Neutrophil (primary cell): ENCODE measurements around the gene TOP3B.

ENCODE experiments used
- H3K27ac ChIP-seq: fragments of 200-600 bp; sonication (generic); 2 replicates; pipeline ENCODE4 v1.5.1; 2016; ENCODE audit warnings: mild to moderate bottlenecking, moderate library complexity
- H3K27me3 ChIP-seq: fragments of 200-600 bp; sonication (generic); 2 replicates; pipeline ENCODE4 v1.6.0; 2016; ENCODE audit warnings: mild to moderate bottlenecking
- H3K36me3 ChIP-seq: fragments of 200-600 bp; sonication (generic); 2 replicates; pipeline ENCODE4 v1.5.1; 2017
- H3K4me1 ChIP-seq, 2 experiments: fragments of 200-600 bp in 1 of 2; sonication (generic) in 1 of 2; 1 replicate in 1 of 2; 2 replicates in 1 of 2; pipeline versions ENCODE4 v1.5.1 to v1.6.1; 2013 to 2016; ENCODE audit warnings: low read depth in 1 of 2, low read length in 1 of 2, mild to moderate bottlenecking in 1 of 2, moderate library complexity in 1 of 2; ENCODE audit not compliant: control insufficient read depth in 1 of 2, insufficient read depth in 1 of 2
- H3K4me3 ChIP-seq, 2 experiments: fragments of 200-600 bp in 1 of 2; sonication (generic) in 1 of 2; 1 replicate in 1 of 2; 2 replicates in 1 of 2; pipeline ENCODE4 v1.5.1; 2013 to 2016; ENCODE audit warnings: low read depth in 1 of 2, low read length in 1 of 2, mild to moderate bottlenecking in 1 of 2, moderate library complexity in 1 of 2
- H3K9me3 ChIP-seq: fragments of 200-600 bp; sonication (generic); 2 replicates; pipeline ENCODE4 v1.5.1; 2016
- TF ChIP-seq, protein P1 (sequence below): fragments of 200-600 bp; sonication (generic); IDR thresholded peaks from 2 replicates; pipeline ENCODE4 v1.5.1; 2016; ENCODE audit warnings: antibody characterized with exemption

The TOP3B gene

DNA sequence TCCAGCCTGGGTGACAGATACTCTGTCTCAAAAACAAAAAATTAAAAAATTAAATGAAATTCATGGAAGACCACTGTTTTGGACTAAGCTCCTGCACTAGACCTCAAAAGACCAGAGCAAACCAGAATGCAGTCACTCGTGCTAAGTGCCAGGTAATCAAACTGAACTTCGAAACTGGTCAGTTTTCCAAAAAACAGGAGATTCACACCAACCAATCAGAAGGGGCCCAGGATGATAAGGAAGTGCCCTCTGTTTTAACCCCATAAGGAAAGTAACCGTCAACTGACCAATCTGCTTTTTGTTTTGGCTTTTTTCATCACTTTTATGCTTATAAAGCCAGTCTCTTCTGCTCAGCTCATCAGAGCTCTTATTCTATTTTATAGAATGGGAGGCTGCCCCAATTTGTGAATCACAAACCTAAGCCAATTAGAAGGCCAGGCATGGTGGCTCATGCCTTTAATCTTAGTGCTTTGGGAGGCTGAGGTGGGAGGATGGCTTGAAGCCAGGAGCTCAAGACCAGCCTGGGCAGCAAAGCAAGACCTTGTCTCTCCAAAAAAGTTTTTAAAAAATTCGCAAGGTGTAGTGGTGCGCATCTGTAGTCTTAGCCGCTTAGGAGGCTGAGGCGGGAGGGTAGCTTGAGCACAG lies 10.1 kb upstream of the TOP3B start:
- Histone ChIP-seq H3K4me3 (no peak overlapping the region), H3K27ac (no peak overlapping the region), H3K27me3 (no peaks in the 10 kb centered on the region), H3K9me3 (no peaks in the 10 kb centered on the region), H3K36me3 (no peaks in the 10 kb centered on the region), H3K4me1 (no peaks in the 10 kb centered on the region)
- TF ChIP-seq, protein P1, sequence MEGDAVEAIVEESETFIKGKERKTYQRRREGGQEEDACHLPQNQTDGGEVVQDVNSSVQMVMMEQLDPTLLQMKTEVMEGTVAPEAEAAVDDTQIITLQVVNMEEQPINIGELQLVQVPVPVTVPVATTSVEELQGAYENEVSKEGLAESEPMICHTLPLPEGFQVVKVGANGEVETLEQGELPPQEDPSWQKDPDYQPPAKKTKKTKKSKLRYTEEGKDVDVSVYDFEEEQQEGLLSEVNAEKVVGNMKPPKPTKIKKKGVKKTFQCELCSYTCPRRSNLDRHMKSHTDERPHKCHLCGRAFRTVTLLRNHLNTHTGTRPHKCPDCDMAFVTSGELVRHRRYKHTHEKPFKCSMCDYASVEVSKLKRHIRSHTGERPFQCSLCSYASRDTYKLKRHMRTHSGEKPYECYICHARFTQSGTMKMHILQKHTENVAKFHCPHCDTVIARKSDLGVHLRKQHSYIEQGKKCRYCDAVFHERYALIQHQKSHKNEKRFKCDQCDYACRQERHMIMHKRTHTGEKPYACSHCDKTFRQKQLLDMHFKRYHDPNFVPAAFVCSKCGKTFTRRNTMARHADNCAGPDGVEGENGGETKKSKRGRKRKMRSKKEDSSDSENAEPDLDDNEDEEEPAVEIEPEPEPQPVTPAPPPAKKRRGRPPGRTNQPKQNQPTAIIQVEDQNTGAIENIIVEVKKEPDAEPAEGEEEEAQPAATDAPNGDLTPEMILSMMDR, result no peak

DNA sequence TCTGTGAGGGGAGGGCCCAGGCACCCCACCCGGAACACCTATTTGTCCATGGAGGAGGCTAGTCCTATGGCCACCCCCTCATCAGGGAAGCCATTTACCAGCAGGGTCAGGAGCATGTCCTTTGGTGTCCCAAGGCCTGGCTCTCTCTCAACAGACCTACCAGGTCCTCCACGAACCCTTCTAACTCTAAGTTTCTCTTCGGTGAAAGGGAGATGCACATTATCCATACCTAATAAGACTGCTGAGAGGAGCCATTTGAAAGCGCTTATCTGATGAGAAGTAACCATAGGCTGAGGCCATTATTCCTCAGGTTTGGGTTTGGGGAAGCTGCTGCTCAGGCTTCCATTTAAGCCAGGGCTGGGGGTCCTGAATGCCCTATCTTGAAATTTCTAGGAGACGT lies 9.2 kb upstream of the TOP3B start:
- TF ChIP-seq, protein P1, result no peak

DNA sequence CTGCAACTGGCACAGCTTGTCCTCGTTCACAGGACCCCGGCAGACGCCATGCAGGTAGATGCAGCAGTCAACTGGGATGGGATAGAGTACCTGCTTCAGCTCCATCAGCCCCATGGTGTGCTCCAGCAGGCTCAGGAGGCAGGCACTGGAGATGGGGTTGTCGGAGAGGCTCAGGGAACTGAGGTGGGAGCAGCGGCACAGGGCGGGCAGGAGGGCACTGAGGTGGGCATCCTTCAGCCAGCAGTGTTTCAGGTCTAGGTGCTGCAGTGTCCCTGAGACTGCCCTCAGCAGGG lies 8.7 kb upstream of the TOP3B start:
- no peaks in the 10 kb centered on the region for H3K36me3 ChIP-seq
- no peak overlapping the region for H3K27ac ChIP-seq
- no peaks in the 10 kb centered on the region for H3K27me3 ChIP-seq
- TF ChIP-seq, protein P1, result no peak
- H3K4me3 ChIP-seq, result no peak overlapping the region
- no peaks in the 10 kb centered on the region for H3K4me1 ChIP-seq
- no peaks in the 10 kb centered on the region for H3K9me3 ChIP-seq

More for the DNA sequence above, 9.2 kb upstream of the TOP3B start:
- H3K36me3 ChIP-seq, result no peaks in the 10 kb centered on the region
- H3K9me3 ChIP-seq, result no peaks in the 10 kb centered on the region
- no peaks in the 10 kb centered on the region for H3K4me1 ChIP-seq
- no peak overlapping the region for H3K4me3 ChIP-seq
- H3K27me3 ChIP-seq, result no peaks in the 10 kb centered on the region
- H3K27ac ChIP-seq, result no peak overlapping the region

DNA sequence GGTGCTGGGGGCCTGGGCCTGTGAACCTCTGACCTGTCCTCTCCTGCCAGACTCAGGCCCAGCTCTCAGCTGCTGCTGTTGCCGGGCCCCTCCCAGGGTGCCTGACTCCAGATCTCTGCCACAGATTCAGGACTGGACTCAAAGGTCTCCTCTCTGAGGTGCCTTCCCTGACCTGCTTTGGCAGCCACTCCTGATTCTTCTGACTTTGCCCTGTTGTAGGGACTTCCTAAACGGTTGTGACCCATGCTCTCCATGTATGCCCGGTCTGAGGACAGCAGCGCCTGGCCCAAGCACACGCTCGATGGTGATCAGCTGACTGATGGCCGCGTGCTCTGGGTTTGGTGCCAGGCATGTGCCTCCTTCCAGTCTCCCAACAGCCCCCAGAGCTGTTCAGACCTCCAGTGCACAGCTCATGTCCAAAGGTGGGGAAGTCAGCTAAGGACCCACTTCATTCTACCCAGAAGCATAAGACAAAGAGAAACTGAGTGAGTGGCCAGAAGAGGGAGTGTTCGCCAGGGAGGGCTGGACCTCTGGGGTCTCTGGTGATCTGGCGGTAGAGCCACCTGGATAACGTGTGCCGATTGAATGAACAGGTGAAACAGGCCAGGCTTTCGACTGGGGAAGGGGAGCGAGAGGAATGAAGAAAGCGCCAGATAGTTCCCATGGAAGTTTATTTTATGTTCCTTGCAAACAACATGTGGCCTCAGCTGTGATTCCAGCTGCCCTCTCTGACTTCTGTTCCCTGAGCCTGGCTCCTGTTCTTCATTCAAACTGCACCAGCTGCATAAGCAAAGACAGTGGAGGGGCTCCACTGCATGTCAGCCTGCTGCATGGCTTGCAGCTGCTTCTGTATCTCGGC lies 8.1 kb upstream of the TOP3B start:
- Histone ChIP-seq H3K4me3 (no peak overlapping the region), H3K27me3 (no peaks in the 10 kb centered on the region), H3K27ac (no peak overlapping the region), H3K36me3 (no peaks in the 10 kb centered on the region), H3K4me1 (no peaks in the 10 kb centered on the region), H3K9me3 (no peaks in the 10 kb centered on the region)
- TF ChIP-seq, protein P1, result no peak

DNA sequence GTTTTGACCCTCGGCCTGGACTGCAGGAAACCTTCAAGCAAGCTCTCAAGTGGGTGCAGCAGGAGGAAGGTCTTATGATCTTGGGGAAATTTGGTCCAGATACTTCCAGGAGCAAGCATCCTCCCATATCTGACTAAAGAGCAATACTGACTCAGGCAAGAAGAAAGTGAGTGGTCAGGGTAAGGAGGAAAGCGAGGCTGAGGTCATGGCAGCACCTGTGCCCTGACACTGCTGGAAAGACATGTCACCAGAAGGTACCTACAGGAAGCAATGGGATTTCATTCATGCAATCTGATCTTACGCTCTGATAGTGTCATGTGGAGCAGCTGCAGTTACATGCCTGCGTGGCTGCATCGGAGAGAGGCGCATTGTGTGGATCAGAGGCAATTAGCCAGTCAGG lies 6.5 kb upstream of the TOP3B start:
- no peaks in the 10 kb centered on the region for H3K36me3 ChIP-seq
- H3K27ac ChIP-seq, result no peak overlapping the region
- TF ChIP-seq, protein P1, result no peak

More for the DNA sequence above, 6.5 kb upstream of the TOP3B start:
- Histone ChIP-seq H3K4me1 (no peaks in the 10 kb centered on the region), H3K4me3 (no peak overlapping the region), H3K9me3 (no peaks in the 10 kb centered on the region), H3K27me3 (no peaks in the 10 kb centered on the region)
